H1 (cell line): ENCODE measurements around the gene DMWD. TPM values are rescaled to one million over a fixed set of nuclear protein-coding genes. Genes with fewer than 3 reads are reported as not detected.
A peak's percentile ranks its signal among the peaks of the same experiment; 100 is the strongest.

Experiments
- CTCF ChIA-PET: fragments of 300-600 bp; sonication (Branson Sonifier 250); formaldehyde crosslinking; loops from one replicate; lab custom pipeline; 2021; ENCODE audit not compliant: partially characterized antibody; lab: Charles Lee
- POLR2A ChIA-PET: fragments of 300-600 bp; sonication (Branson Sonifier 250); formaldehyde crosslinking; loops from one replicate; lab custom pipeline; 2021; ENCODE audit warnings: inconsistent platforms; ENCODE audit not compliant: partially characterized antibody; lab: Charles Lee
- DNase-seq, 2 experiments: peaks; one replicate each; pipeline versions ENCODE4 v3.0.0 to v3.0.0-alpha.2; 2010 to 2022; ENCODE audit warnings: low spot score in 2 of 2, low read depth in 1 of 2, mixed read lengths in 1 of 2
- FAIRE-seq: peaks from 2 replicates; lab custom pipeline; 2011; peaks lifted over from hg19 to GRCh38; lab: Jason Lieb, UNC
- H2AFZ ChIP-seq: 2 replicates; pipeline ENCODE4 v1.8.1; 2012; ENCODE audit warnings: low read length, inconsistent platforms
- H2AK5ac ChIP-seq: 2 replicates; pipeline ENCODE4 v1.6.1; 2013; ENCODE audit warnings: low read depth, low read length
- H2BK120ac ChIP-seq: replicated peaks from 2 replicates; pipeline ENCODE3; 2013; ENCODE audit warnings: low read depth, low read length, inconsistent platforms
- H2BK12ac ChIP-seq: 2 replicates; pipeline ENCODE4 v1.6.1; 2013; ENCODE audit warnings: low read depth, low read length
- H2BK15ac ChIP-seq: 2 replicates; pipeline ENCODE4 v1.6.1; 2013; ENCODE audit warnings: low read length
- H2BK20ac ChIP-seq: 2 replicates; pipeline ENCODE4 v1.6.1; 2013; ENCODE audit warnings: low read length
- H2BK5ac ChIP-seq: 2 replicates; pipeline ENCODE4 v1.6.1; 2013; ENCODE audit warnings: low read depth, low read length
- H3K14ac ChIP-seq: 2 replicates; pipeline ENCODE4 v1.6.1; 2013; ENCODE audit warnings: inconsistent platforms; ENCODE audit not compliant: insufficient read length
- H3K18ac ChIP-seq: 2 replicates; pipeline ENCODE4 v1.6.1; 2013; ENCODE audit warnings: low read length; ENCODE audit errors: extremely low read depth
- H3K23ac ChIP-seq: 2 replicates; pipeline ENCODE4 v1.6.1; 2013; ENCODE audit warnings: inconsistent platforms; ENCODE audit not compliant: insufficient read length
- H3K23me2 ChIP-seq: 2 replicates; pipeline ENCODE4 v1.6.1; 2013; ENCODE audit warnings: low read depth, low read length
- H3K27ac ChIP-seq: 2 replicates; pipeline ENCODE4 v1.6.1; 2011; ENCODE audit warnings: low read depth, low read length, inconsistent platforms
- H3K27me3 ChIP-seq, 4 experiments: replicated peaks in 1 of 4; 1 replicate in 1 of 4; 2 replicates in 3 of 4; pipeline versions ENCODE4 v1.6.1 to v1.8.1; 2011 to 2013; ENCODE audit warnings: low read length in 3 of 4, mild to moderate bottlenecking in 3 of 4, inconsistent platforms in 2 of 4, mixed read lengths in 2 of 4, moderate library complexity in 1 of 4; ENCODE audit not compliant: control insufficient read depth in 3 of 4, insufficient read depth in 3 of 4; ENCODE audit errors: extremely low read depth in 1 of 4
- H3K36me3 ChIP-seq, 4 experiments: 2 replicates each; pipeline versions ENCODE4 v1.6.1 to v1.8.1; 2011 to 2013; ENCODE audit warnings: mild to moderate bottlenecking in 4 of 4, low read length in 3 of 4, moderate library complexity in 2 of 4, control low read depth in 1 of 4, inconsistent platforms in 1 of 4; ENCODE audit not compliant: insufficient read depth in 4 of 4, control insufficient read depth in 2 of 4
- H3K4ac ChIP-seq: replicated peaks from 2 replicates; pipeline ENCODE3; 2013; ENCODE audit warnings: low read length, low read depth, mixed read lengths, inconsistent platforms; ENCODE audit not compliant: insufficient read length
- H3K4me1 ChIP-seq, 4 experiments: replicated peaks in 1 of 4; 1 replicate in 1 of 4; 2 replicates in 3 of 4; pipeline versions ENCODE4 v1.6.1 to v1.8.1; 2011 to 2013; ENCODE audit warnings: low read length in 3 of 4, inconsistent platforms in 2 of 4, mixed read lengths in 1 of 4; ENCODE audit not compliant: insufficient read depth in 4 of 4, control insufficient read depth in 3 of 4
- H3K4me2 ChIP-seq, 2 experiments: 2 replicates each; pipeline versions ENCODE4 v1.6.1 to v1.8.1; 2011 to 2013; ENCODE audit warnings: low read depth in 2 of 2, low read length in 2 of 2, control low read depth in 1 of 2, inconsistent platforms in 1 of 2, mild to moderate bottlenecking in 1 of 2; ENCODE audit not compliant: insufficient read depth in 1 of 2
- H3K4me3 ChIP-seq, 4 experiments: fragments of 200-600, 300-600 bp in 1 of 4; sonication (generic), shearing (Covaris generic), sonication (Bioruptor Twin) in 1 of 4; 2 replicates each; pipeline versions ENCODE4 v1.5.1 to v1.8.1; 2011 to 2016; ENCODE audit warnings: low read length in 4 of 4, low read depth in 3 of 4, control low read depth in 2 of 4, inconsistent platforms in 2 of 4, mild to moderate bottlenecking in 2 of 4, mixed read lengths in 1 of 4, moderate library complexity in 1 of 4; ENCODE audit not compliant: insufficient read depth in 2 of 4; ENCODE audit errors: extremely low read depth in 1 of 4
- H3K56ac ChIP-seq: replicated peaks from 2 replicates; pipeline ENCODE3; 2013; ENCODE audit warnings: low read depth, mild to moderate bottlenecking, mixed read lengths, low read length, inconsistent platforms; ENCODE audit not compliant: insufficient read length
- H3K79me1 ChIP-seq: 2 replicates; pipeline ENCODE4 v1.6.1; 2013; ENCODE audit warnings: low read depth, low read length, control low read depth
- H3K79me2 ChIP-seq, 2 experiments: 2 replicates each; pipeline versions ENCODE4 v1.6.1 to v1.8.1; 2012 to 2013; ENCODE audit warnings: low read length in 2 of 2, mild to moderate bottlenecking in 2 of 2, inconsistent platforms in 1 of 2; ENCODE audit not compliant: insufficient read depth in 2 of 2, control insufficient read depth in 1 of 2
- H3K9ac ChIP-seq, 4 experiments: replicated peaks in 1 of 4; 1 replicate in 1 of 4; 2 replicates in 3 of 4; pipeline versions ENCODE4 v1.6.1 to v1.8.1; 2011 to 2013; ENCODE audit warnings: low read depth in 3 of 4, low read length in 3 of 4, control low read depth in 2 of 4, mild to moderate bottlenecking in 2 of 4, moderate library complexity in 2 of 4, inconsistent platforms in 1 of 4; ENCODE audit errors: extremely low read depth in 1 of 4
- H3K9me3 ChIP-seq, 2 experiments: 2 replicates each; pipeline versions ENCODE4 v1.6.1 to v1.8.1; 2012 to 2013; ENCODE audit warnings: mild to moderate bottlenecking in 2 of 2, moderate library complexity in 2 of 2, control low read depth in 1 of 2, inconsistent platforms in 1 of 2, low read depth in 1 of 2, low read length in 1 of 2, mixed read lengths in 1 of 2; ENCODE audit not compliant: insufficient read depth in 2 of 2
- H4K20me1 ChIP-seq, 2 experiments: replicated peaks in 1 of 2; 2 replicates each; pipeline versions ENCODE3 to v1.8.1; 2011 to 2013; ENCODE audit warnings: inconsistent platforms in 2 of 2, low read length in 2 of 2, mild to moderate bottlenecking in 1 of 2; ENCODE audit not compliant: insufficient read depth in 2 of 2, control insufficient read depth in 1 of 2
- H4K5ac ChIP-seq: 2 replicates; pipeline ENCODE4 v1.6.1; 2013; ENCODE audit warnings: low read length, low read depth, mixed read lengths, inconsistent platforms; ENCODE audit not compliant: insufficient read length
- H4K8ac ChIP-seq: 2 replicates; pipeline ENCODE4 v1.8.0; 2013; ENCODE audit warnings: mild to moderate bottlenecking, moderate library complexity, low read length, inconsistent platforms; ENCODE audit not compliant: insufficient read depth; ENCODE audit errors: extremely low read depth
- H4K91ac ChIP-seq: replicated peaks from 2 replicates; pipeline ENCODE3; 2013; ENCODE audit warnings: low read length, mixed read lengths, inconsistent platforms; ENCODE audit not compliant: insufficient read length
- CBX5 ChIP-seq: fragments of 300-800, 300-1000 bp; sonication (generic); IDR thresholded peaks from 2 replicates; pipeline ENCODE4 v1.7.1; 2016; ENCODE audit warnings: antibody characterized with exemption, low read length, low read depth
- CEBPB ChIP-seq: IDR thresholded peaks from 2 replicates; pipeline ENCODE4 v1.6.1; 2012; ENCODE audit warnings: low read depth, low read length
- FOSL1 ChIP-seq: IDR thresholded peaks from 2 replicates; pipeline ENCODE4 v1.6.1; 2011; ENCODE audit warnings: mild to moderate bottlenecking, low read depth, low read length, moderate library complexity; ENCODE audit not compliant: insufficient read depth
- GTF2F1 ChIP-seq: IDR thresholded peaks from 2 replicates; pipeline ENCODE4 v1.6.1; 2012; ENCODE audit warnings: low read depth, low read length, improper control_type of control experiment, borderline replicate concordance
- HDAC6 ChIP-seq: IDR thresholded peaks from one replicate; pipeline ENCODE4 v1.7.1; 2012; ENCODE audit warnings: low read depth, mild to moderate bottlenecking, inconsistent platforms, low read length, moderate library complexity
- JUND ChIP-seq: IDR thresholded peaks from 2 replicates; pipeline ENCODE4 v1.6.1; 2011; ENCODE audit warnings: mild to moderate bottlenecking, improper control_type of control experiment, low read length
- KDM1A ChIP-seq: fragments of 200-600, 300-600 bp; sonication (generic); IDR thresholded peaks from 2 replicates; pipeline ENCODE4 v1.7.1; 2016; ENCODE audit warnings: mild to moderate bottlenecking, low read length, borderline replicate concordance
- KDM4A ChIP-seq: IDR thresholded peaks from one replicate; pipeline ENCODE4 v1.7.1; 2012; ENCODE audit warnings: low read depth, mild to moderate bottlenecking, moderate library complexity, low read length, inconsistent platforms; ENCODE audit not compliant: severe bottlenecking
- POLR2A ChIP-seq, 2 experiments: IDR thresholded peaks; 1 replicate in 1 of 2; 2 replicates in 1 of 2; pipeline ENCODE4 v1.6.1; 2011; ENCODE audit warnings: low read depth in 2 of 2, low read length in 2 of 2, mild to moderate bottlenecking in 2 of 2; ENCODE audit errors: control extremely low read depth in 1 of 2
- RBBP5 ChIP-seq: IDR thresholded peaks from 2 replicates; pipeline ENCODE4 v1.7.1; 2012; ENCODE audit warnings: low read depth, mild to moderate bottlenecking, inconsistent platforms, low read length, moderate library complexity, borderline replicate concordance
- SIRT6 ChIP-seq: IDR thresholded peaks from one replicate; pipeline ENCODE4 v1.7.1; 2012; ENCODE audit warnings: low read length, inconsistent platforms
- SP1 ChIP-seq: IDR thresholded peaks from 2 replicates; pipeline ENCODE4 v1.6.1; 2011; ENCODE audit warnings: low read depth, low read length
- TBP ChIP-seq: IDR thresholded peaks from 2 replicates; pipeline ENCODE4 v1.6.1; 2011; ENCODE audit warnings: low read depth, low read length, improper control_type of control experiment
- WGBS, 2 experiments: shearing (Covaris generic) in 1 of 2; methylation state at CpG; one replicate each; pipeline versions ENCODE4 v1.1.6 to v1.1.7; 2013 to 2015; ENCODE audit warnings: low lambda C conversion rate in 2 of 2, mixed read lengths in 2 of 2, inconsistent platforms in 1 of 2, low coverage in 1 of 2, missing lambda C conversion rate in 1 of 2; ENCODE audit not compliant: insufficient replicate concordance in 2 of 2, insufficient coverage in 1 of 2, insufficient read length in 1 of 2; ENCODE audit errors: extremely low coverage in 1 of 2, missing lambda C conversion rate in 1 of 2; 5-methylcytosine and 5-hydroxymethylcytosine counted together
- polyA plus RNA-seq, 7 experiments: library from polyadenylated mRNA; depleted of rRNA in 3 of 7; stranded (reverse) in 5 of 7; unstranded in 2 of 7; fragments of >200 nt in 5 of 7; fragments of 200-250 nt in 2 of 7; gene quantifications; 1 replicate in 5 of 7; 2 replicates in 1 of 7; 4 replicates in 1 of 7; pipeline versions ENCODE4 v1.2.1 to v1.2.3, GENCODE V29; 2011 to 2013; ENCODE audit warnings: missing spikeins in 2 of 7, mixed read lengths in 2 of 7
- total RNA-seq: library from RNA; stranded (reverse); fragmentation: NEBNext Ultra II Directional; extraction: Animal tissue kit (Norgen Biotek cat#: 25700); gene quantifications from 2 replicates; pipeline ENCODE4 v1.2.1, GENCODE V29; 2021
- TF ChIP-seq, protein P1 (sequence below): IDR thresholded peaks from 2 replicates; pipeline ENCODE4 v1.6.1; 2012; ENCODE audit warnings: inconsistent platforms

DMWD gene
- total and polyA plus RNA-seq, 2 of the 8 experiments (the other 6 are each of a cell fraction or from before 2014, with no cell fraction given) = 13.6 to 41.0 TPM

DNA sequence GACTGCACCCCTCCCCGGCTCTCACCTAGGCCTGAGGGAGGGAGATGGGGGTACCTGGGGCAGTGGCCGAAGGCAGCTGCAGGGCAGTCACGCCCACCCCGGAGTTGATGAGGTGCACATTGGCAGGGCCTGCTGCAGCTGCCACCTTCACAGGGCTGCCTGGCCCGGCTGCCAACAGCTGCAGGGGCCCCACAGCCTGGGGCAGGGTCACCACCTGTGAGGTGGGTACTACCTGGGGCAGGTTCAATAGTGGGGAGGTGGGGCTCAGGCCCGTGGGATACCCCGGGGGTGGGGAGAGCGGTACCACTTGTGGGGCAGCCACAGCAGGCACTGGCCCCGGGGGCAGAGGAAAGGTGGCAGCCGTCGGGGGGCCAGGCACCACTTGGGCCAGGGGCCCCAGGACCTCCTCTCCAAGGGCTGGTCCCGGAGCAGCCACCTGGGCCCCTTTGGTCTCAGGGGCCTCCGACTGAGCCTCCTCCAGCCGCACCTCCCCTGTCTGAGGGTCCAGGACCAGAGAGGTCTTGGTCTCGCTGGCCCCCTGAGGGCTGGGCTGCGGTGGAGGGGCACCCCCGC is 26.3 kb downstream of the DMWD start:
- no peak overlapping the region for H2BK120ac ChIP-seq
- H3K18ac ChIP-seq = 0 out of 2 replicates have a peak overlapping the region, but pooled peaks have one; percentile 83
- H3K4ac ChIP-seq = peak overlapping the region; percentile 44
- H2AFZ ChIP-seq = no peak overlapping the region
- H3K4me1 ChIP-seq = peaks cover 7 to 41% (median 33%) of the 10 kb centered on the region in 4 experiments
- H2AK5ac ChIP-seq = no peak overlapping the region
- no peak overlapping the region for H3K56ac ChIP-seq
- no peak overlapping the region for H2BK5ac ChIP-seq
- H2BK12ac ChIP-seq = peak overlapping the region; percentile 84; the same call in 1 of the 2 replicates
- no peaks in the 10 kb centered on the region; a peak in 1 of 8 replicates for H3K36me3 ChIP-seq
- WGBS, 2 experiments = 88% methylated on average over 13 of the region's 17 CpGs; no CpG with 5 or more reads in 1 of the 2 experiments
- H3K4me2 ChIP-seq = peak overlapping the region; percentile 61 to 94
- H2BK15ac ChIP-seq = 0 out of 2 replicates have a peak overlapping the region, but pooled peaks have one; percentile 61
- no peak for FAIRE-seq
- peak overlapping the region in 2 of 4 experiments; percentile 79 to 89; a peak in 5 of 8 replicates for H3K4me3 ChIP-seq
- H3K23me2 ChIP-seq = peaks cover 26% of the 10 kb centered on the region
- peak overlapping the region; percentile 62; the same call in 1 of the 2 replicates for H4K8ac ChIP-seq
- H3K9me3 ChIP-seq = no peaks in the 10 kb centered on the region
- H3K27me3 ChIP-seq = peaks cover 0 to 2% (median 0%) of the 10 kb centered on the region in 4 experiments; a peak in 1 of 7 replicates
- H3K23ac ChIP-seq = no peak overlapping the region
- H3K9ac ChIP-seq = no peak overlapping the region
- H4K5ac ChIP-seq = no peak overlapping the region
- no peak overlapping the region for H3K14ac ChIP-seq
- peaks cover 0 to 3% of the 10 kb centered on the region in 2 experiments for H4K20me1 ChIP-seq
- peak overlapping the region; percentile 34 for H4K91ac ChIP-seq
- no peaks in the 10 kb centered on the region for H3K79me1 ChIP-seq
- CTCF ChIA-PET = interaction anchor here (0.6 to 2.3 kb wide), 4 partner anchors 13 to 17 kb away, joined by 3 to 16 read pairs (median 4); no protein-coding TSS in a partner anchor
- no peak overlapping the region for H2BK20ac ChIP-seq
- no peaks in the 10 kb centered on the region for H3K79me2 ChIP-seq
- DNase-seq = no peak
- H3K27ac ChIP-seq = no peak overlapping the region
- POLR2A ChIA-PET = interaction anchor here (0.8 to 16.2 kb wide), 11 partner anchors 8 to 97 kb away, joined by 3 to 284 read pairs (median 38); partner anchors contain the start of genes DMPK, FBXO46, MEIOSIN and QPCTL
- TF ChIP-seq KDM1A (no peak), SP1 (no peak), JUND (no peak), POLR2A (IDR thresholded peaks at IDR 0.05; ENCODE audit: control extremely low read depth in 1 of 2, low read depth in 2 of 2, low read length in 2 of 2) (no peak), FOSL1 (no peak), SIRT6 (no peak), CEBPB (no peak), HDAC6 (no peak), KDM4A (no peak), GTF2F1 (no peak), TBP (no peak), CBX5 (no peak), RBBP5 (no peak)
- TF ChIP-seq, protein P1, sequence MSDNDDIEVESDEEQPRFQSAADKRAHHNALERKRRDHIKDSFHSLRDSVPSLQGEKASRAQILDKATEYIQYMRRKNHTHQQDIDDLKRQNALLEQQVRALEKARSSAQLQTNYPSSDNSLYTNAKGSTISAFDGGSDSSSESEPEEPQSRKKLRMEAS = no peak
